GM12878 (cell line): ENCODE results near the gene PDGFA.

Source experiments
- BRCA1 ChIP-seq: IDR thresholded peaks from 2 replicates; pipeline ENCODE4 v1.6.1; 2011; ENCODE audit warnings: low read depth, low read length, improper control_type of control experiment
- EZH2 ChIP-seq: IDR thresholded peaks from 2 replicates; pipeline ENCODE4 v1.6.1; 2012; ENCODE audit warnings: low read depth, mild to moderate bottlenecking, control low read depth, inconsistent platforms, low read length, borderline replicate concordance; ENCODE audit not compliant: control insufficient read depth
- POLR2A ChIP-seq: IDR thresholded peaks from 2 replicates; pipeline ENCODE4 v1.6.1; 2011; ENCODE audit warnings: low read depth, mild to moderate bottlenecking, low read length
- RAD21 ChIP-seq: IDR thresholded peaks from 2 replicates; pipeline ENCODE4 v1.6.1; 2011; ENCODE audit warnings: mild to moderate bottlenecking, low read depth, low read length, moderate library complexity; ENCODE audit not compliant: insufficient read depth
- SMC3 ChIP-seq: IDR thresholded peaks from 2 replicates; pipeline ENCODE4 v1.6.1; 2011; ENCODE audit warnings: low read length, improper control_type of control experiment, borderline replicate concordance
- TF ChIP-seq, protein P1 (sequence below), 3 experiments: IDR thresholded peaks in 2 of 3; conservative IDR thresholded peaks in 1 of 3; 2 replicates each; pipeline ENCODE4 v1.5.1; 2011; ENCODE audit warnings: low read depth in 3 of 3, low read length in 3 of 3, mild to moderate bottlenecking in 3 of 3, control low read depth in 2 of 3, moderate library complexity in 2 of 3, inconsistent platforms in 1 of 3, mixed read lengths in 1 of 3; ENCODE audit not compliant: control insufficient read depth in 2 of 3, insufficient read depth in 1 of 3; ENCODE audit errors: extremely low read depth in 1 of 3
- TF ChIP-seq, protein P2 (sequence below): fragments of 450-650 bp; IDR thresholded peaks from 2 replicates; pipeline ENCODE4 v1.6.1; 2018; ENCODE audit warnings: borderline replicate concordance, mild to moderate bottlenecking; ENCODE audit not compliant: partially characterized antibody

DNA sequence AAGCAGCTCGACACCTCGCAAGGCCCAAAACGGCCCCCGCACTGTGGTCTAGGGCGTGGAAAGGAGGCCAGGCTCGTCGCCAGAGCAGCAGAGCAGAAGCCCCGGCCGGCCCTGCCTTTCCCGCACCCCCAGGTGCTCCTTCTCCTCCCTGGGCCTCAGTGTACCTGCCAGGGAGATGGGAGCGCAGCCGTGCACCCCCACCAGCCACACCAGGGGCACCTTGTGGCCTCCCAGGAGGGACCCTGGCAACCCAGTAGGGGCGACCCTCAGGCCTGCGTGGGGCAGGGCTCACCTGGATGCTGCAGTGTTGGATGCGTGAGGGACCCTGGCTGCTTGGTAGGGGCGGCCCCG lies 9.5 kb downstream of the PDGFA start:
- TF ChIP-seq, protein P1, sequence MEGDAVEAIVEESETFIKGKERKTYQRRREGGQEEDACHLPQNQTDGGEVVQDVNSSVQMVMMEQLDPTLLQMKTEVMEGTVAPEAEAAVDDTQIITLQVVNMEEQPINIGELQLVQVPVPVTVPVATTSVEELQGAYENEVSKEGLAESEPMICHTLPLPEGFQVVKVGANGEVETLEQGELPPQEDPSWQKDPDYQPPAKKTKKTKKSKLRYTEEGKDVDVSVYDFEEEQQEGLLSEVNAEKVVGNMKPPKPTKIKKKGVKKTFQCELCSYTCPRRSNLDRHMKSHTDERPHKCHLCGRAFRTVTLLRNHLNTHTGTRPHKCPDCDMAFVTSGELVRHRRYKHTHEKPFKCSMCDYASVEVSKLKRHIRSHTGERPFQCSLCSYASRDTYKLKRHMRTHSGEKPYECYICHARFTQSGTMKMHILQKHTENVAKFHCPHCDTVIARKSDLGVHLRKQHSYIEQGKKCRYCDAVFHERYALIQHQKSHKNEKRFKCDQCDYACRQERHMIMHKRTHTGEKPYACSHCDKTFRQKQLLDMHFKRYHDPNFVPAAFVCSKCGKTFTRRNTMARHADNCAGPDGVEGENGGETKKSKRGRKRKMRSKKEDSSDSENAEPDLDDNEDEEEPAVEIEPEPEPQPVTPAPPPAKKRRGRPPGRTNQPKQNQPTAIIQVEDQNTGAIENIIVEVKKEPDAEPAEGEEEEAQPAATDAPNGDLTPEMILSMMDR (IDR thresholded peaks at IDR 0.05 in 2 of 3, conservative IDR thresholded peaks at IDR 0.05 in 1 of 3; ENCODE audit: control insufficient read depth in 2 of 3, extremely low read depth in 1 of 3, insufficient read depth in 1 of 3, low read depth in 3 of 3, low read length in 3 of 3) = no peak
- TF ChIP-seq POLR2A (no peak), SMC3 (no peak), RAD21 (no peak), EZH2 (no peak), BRCA1 (no peak)
- TF ChIP-seq, protein P2, sequence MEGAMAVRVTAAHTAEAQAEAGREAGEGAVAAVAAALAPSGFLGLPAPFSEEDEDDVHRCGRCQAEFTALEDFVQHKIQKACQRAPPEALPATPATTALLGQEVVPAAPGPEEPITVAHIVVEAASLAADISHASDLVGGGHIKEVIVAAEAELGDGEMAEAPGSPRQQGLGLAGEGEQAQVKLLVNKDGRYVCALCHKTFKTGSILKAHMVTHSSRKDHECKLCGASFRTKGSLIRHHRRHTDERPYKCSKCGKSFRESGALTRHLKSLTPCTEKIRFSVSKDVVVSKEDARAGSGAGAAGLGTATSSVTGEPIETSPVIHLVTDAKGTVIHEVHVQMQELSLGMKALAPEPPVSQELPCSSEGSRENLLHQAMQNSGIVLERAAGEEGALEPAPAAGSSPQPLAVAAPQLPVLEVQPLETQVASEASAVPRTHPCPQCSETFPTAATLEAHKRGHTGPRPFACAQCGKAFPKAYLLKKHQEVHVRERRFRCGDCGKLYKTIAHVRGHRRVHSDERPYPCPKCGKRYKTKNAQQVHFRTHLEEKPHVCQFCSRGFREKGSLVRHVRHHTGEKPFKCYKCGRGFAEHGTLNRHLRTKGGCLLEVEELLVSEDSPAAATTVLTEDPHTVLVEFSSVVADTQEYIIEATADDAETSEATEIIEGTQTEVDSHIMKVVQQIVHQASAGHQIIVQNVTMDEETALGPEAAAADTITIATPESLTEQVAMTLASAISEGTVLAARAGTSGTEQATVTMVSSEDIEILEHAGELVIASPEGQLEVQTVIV = no peak
